Jurkat, Clone E6-1 (cell line): ENCODE results near the gene ANAPC7.
"Not testable (repeated sequence)": the region's sequence is repeated elsewhere in the genome, so short reads cannot be mapped to it uniquely, and the experiment has no call there.

ENCODE experiments used
- DNase-seq: peaks from one replicate; pipeline ENCODE4 v3.0.0-alpha.2; 2011; ENCODE audit warnings: low read depth, low spot score
- H3K4me3 ChIP-seq: 2 replicates; pipeline ENCODE4 v1.5.1; 2011; ENCODE audit warnings: mild to moderate bottlenecking, low read length, control low read depth, moderate library complexity

The ANAPC7 gene

GRCh38 chr12:110379631-110380030, 23.9 kb downstream of the ANAPC7 start:
- DNase-seq, result no peak
- H3K4me3 ChIP-seq, result no peak overlapping the region

DNA sequence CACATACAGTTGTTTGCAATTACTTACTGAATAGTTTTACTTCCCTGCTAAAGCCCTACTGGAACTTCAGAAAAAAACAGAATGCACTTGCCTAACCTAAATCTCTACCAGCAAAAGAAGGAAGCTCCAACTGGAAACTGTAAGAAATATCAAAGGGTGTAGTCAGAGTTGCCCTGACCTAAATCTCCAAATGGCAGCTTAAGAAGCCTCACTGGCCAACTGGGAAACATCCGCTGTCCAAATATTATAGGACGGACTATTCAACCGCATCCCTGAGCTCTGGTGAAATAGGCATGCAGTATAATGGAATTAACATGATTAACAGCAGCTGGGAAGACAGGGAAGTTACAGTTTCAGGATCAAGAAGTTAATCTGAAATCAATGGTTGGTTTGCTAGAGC, 24.3 kb downstream of the ANAPC7 start:
- no peak for DNase-seq
- H3K4me3 ChIP-seq, result no peak overlapping the region

- not testable (repeated sequence) for H3K4me3 ChIP-seq, DNase-seq
Measured at GRCh38 chr12:110378131-110378790, 25.2 kb downstream of the ANAPC7 start.

DNA sequence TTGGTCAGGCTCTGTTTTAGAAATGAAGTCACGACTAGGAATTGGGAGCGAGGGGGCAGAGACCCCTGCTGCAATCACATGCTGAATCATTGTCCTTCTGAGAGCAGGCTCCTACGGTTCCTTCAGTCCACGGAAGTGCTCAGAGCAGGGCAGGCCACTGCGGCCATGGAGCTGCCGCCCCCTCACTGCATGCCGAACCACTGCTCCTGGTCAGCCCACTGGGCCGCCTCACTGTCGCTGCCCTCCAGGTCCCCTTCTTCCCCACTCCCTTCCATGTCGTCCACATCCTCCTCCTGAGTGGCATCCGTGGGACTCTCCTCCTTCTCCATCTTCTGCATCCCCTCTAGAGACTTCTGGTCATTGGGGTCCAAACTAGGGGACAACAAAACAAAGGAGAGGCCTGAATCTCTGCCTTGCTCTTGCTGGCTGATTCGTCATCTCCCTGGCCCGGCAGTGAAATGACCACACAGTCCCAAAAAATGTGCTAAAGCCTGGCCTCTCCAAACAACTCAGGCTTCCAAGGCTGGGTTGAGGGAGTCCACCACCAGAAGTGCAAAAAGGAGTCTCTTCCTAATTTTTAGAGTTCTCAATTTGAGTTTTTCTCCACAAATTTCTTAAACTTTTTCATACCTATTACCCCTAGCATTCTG, 29.4 kb downstream of the ANAPC7 start:
- DNase-seq, result no peak
- no peak overlapping the region for H3K4me3 ChIP-seq

DNA sequence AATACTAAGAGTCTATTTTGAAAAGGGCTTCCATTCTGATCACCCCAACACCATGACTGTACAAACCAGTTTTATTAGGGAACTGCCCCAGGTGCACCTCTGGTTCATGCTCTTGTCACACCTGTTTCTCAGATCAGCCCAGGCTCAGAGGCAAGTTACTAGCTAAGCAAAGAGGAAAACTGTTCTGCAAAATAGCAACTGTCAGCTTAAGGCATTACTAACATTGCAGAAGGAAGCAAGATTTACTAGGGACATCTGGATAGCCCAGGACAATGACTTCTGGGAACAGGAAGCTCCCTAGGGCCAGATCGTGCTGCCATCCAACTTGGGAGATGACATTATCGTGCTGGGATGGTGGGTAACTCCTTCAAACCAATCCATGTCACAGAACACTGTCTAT, 30.1 kb downstream of the ANAPC7 start:
- DNase-seq, result no peak
- H3K4me3 ChIP-seq, result no peak overlapping the region

- no peak for DNase-seq
- H3K4me3 ChIP-seq, result no peak overlapping the region
Measured at GRCh38 chr12:110373025-110373424, 30.5 kb downstream of the ANAPC7 start.

DNA sequence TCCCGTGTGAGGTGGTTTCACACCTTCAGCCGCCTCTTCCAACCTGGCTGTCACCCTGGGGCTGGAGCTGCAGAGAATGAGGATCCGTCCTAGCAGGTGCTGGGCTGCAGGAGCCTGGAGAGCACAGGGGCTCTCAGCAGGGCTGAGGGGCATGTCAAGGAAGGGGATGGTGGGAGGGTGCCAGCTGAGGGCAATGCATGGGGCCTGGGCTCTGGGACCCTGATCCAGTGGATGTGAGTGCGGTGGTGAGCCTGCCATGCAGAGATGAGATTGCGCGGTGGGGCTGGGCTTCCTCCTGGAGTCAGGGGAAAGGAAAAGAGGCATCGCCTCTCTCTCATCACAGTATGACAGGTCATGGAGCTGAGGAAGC, 31.5 kb downstream of the ANAPC7 start:
- no peak for DNase-seq
- H3K4me3 ChIP-seq, result no peak overlapping the region

- H3K4me3 ChIP-seq, result no peak overlapping the region
- no peak for DNase-seq
Measured at GRCh38 chr12:110371408-110372055, 32.0 kb downstream of the ANAPC7 start.

- DNase-seq, result no peak
- H3K4me3 ChIP-seq, result no peak overlapping the region
Measured at GRCh38 chr12:110370732-110371231, 32.7 kb downstream of the ANAPC7 start.

DNA sequence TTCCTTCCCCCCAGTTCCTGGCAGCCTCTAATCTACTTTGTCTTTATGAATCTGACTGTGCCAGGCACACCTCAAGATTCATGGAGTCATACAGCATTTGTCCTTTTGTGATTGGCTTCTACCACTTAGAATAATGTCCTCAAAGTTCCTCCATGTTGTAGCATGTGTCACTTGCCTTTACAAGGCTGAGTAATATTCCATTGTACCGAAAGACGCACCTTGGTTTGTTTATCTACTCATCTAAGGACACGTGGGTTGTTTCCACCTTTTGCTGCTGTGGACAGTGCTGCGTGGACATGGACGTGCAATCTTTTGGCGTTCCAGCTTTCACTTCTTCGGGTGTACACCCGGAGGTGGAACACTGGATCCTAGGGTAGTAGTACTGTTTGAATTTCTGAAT, 33.5 kb downstream of the ANAPC7 start:
- no peak overlapping the region for H3K4me3 ChIP-seq
- no peak for DNase-seq

GRCh38 chr12:110367181-110367864, 36.2 kb downstream of the ANAPC7 start:
- no peak overlapping the region for H3K4me3 ChIP-seq
- no peak for DNase-seq

DNA sequence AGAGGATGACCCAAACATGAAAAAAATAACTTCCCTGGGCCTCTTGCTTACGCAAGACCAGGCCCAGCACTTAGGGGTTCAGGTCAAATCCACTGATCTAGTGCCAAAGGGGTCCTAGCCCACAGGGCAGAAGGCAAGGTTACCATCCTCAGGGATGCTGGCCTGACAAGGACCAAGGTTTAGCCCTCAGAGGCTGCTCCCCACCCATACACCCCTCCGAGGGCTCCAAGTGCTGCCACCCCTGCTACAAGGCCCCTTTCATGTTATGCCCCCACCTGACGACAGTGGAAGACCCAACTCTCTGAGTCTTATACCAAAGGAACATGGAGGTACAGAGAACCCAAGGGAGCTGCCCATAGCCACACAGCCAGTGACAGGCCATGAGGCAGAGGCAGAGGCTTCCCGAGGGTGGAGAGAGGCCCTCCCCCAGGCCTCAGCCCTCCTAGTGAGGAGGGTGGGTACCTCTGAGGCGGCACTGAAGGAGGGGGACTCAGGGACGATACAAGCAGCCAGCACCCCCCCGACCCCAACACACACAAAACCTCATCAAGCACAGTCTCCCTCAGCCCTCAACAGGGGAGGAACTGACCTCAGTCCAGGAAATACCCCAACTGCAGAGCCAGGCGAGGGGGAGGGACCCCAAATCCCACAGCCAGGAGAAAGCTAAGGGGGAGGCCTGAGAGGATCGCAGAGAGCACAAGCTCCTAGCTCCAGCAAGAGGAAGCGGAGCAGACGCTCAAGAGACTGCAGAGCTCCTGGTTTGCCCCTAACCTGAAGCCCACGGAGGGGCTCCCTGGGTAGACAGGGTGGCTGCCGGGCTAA, 37.0 kb downstream of the ANAPC7 start:
- no peak overlapping the region for H3K4me3 ChIP-seq
- DNase-seq, result no peak

DNA sequence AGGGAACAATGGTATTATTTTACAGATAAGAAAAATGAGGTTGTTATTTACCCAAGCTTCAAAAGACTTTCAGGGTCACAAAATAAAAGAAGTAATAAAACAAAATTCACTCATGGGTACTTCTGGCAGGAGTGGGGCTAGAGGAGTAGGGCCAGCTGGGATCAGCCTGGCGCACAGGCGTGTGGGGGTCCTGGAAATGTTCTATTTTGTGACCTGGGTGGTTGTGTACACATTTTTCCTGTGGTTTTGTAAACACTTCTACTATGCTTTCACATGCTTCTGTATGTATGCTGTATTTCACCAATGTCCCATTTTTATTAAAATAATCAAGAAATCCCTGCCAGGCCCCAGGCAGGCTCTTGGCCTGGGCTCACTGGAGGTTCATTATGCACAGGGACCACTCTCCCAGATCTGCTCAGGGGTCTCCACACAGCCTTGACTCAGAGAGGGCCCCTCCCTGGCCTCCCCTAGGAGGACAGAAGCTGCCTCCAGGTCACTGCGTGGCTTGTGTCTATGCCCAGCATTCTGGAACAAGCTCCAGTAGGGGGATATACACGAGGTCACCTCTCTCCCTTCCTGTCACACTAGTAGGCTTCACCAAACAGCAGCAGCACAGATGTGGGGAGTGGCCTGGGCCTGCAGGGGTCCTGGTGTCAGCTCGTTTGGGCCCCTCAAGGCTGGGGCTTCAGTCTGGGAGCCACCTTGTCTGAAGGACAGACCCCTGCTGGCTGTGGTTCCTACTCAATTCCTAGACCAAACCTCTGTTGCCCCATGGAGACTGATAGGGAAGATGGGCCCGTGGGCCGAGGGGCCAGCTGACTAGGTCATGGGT, 37.8 kb downstream of the ANAPC7 start:
- DNase-seq, result no peak
- no peak overlapping the region for H3K4me3 ChIP-seq

- DNase-seq, result no peak
- H3K4me3 ChIP-seq, result no peak overlapping the region
Measured at GRCh38 chr12:110361216-110361615, 42.3 kb downstream of the ANAPC7 start.

DNA sequence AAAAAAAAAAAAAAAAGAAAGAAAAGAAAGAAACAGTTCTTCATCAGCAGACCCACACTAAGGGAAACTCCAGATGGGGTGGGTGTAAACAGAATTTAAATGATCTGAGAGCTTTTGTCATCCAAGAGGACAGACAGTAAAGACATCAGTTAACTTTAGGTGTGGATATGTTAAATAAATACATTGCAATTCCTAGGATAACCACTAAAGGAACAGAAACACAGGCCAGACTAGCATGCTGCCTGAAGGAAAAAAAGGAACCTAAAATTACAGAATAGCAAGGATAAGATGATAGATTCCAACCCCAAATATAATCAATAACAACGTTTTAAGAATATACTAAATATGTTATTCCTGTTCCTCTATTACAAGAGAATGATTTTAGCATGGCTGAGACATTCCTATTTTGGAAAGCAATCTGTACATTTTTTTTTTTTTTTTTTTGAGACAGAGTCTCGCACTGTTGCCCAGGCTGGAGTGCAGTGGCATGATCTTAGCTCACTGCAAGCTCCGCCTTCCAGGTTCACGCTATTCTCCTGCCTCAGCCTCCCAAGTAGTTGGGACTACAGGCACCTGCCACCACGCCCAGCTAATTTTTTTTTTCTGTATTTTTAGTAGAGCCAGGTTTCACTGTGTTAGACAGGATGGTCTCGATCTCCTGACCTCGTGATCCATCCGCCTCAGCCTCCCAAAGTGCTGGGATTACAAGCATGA, 45.0 kb downstream of the ANAPC7 start:
- H3K4me3 ChIP-seq, DNase-seq: not testable (repeated sequence)

DNA sequence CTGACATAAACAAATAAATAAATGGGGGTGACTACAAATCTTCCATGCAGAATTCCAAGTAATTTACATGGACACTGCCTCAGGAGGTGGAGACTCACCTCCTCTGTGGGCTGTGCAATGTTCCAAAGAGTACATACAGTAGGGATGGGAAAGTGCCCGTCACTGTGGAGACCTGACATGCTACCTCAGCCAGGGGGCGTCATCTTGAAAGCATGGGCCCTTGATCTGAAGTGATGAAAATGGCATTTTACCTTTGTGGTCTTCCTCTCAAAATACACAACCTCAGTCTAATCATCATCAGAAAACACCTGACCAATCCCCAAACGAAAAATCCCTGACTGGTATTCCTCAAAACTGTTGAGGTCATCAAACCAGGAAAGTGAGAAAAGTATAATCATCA, 48.4 kb downstream of the ANAPC7 start:
- no peak overlapping the region for H3K4me3 ChIP-seq
- peak; percentile 49 for DNase-seq

- no peak for DNase-seq
- no peak overlapping the region for H3K4me3 ChIP-seq
Measured at GRCh38 chr12:110354172-110354780, 49.2 kb downstream of the ANAPC7 start.
